Caco-2 (cell line): ENCODE measurements around the gene LMOD1. TPM values are rescaled to one million over a fixed set of nuclear protein-coding genes. Genes with fewer than 3 reads are reported as not detected.
A peak's percentile ranks its signal among the peaks of the same experiment; 100 is the strongest.

Source experiments
- BruUV-seq: library from RNA; stranded (reverse); fragments of 400-500 nt; replicated peaks from 2 replicates; lab custom pipeline; 2021; lab: Mats Ljungman, UMichigan
- CTCF ChIA-PET: fragments of 300-600 bp; sonication (Branson Sonifier 250); formaldehyde crosslinking; loops from one replicate; lab custom pipeline; 2022; ENCODE audit warnings: antibody characterized with exemption; lab: Charles Lee
- POLR2A ChIA-PET: fragments of 300-600 bp; sonication (Branson Sonifier 250); formaldehyde crosslinking; loops from one replicate; lab custom pipeline; 2022; ENCODE audit warnings: antibody characterized with exemption; lab: Charles Lee
- DNase-seq, 2 experiments: peaks; one replicate each; pipeline versions ENCODE4 v3.0.0 to v3.0.0-alpha.2; 2020 to 2022
- H3K27me3 ChIP-seq: replicated peaks from 2 replicates; pipeline ENCODE4 v1.6.0; 2011; ENCODE audit warnings: low read length; ENCODE audit not compliant: control insufficient read depth, insufficient read depth
- H3K36me3 ChIP-seq: 2 replicates; pipeline ENCODE4 v1.5.1; 2011; ENCODE audit warnings: low read length; ENCODE audit not compliant: control insufficient read depth, insufficient read depth
- H3K4me1 ChIP-seq: fragments of 250-450 bp; sonication (Bioruptor Pico); 2 replicates; pipeline ENCODE4 v1.5.1; 2020; ENCODE audit warnings: mild to moderate bottlenecking
- H3K4me3 ChIP-seq: 2 replicates; pipeline ENCODE4 v1.5.1; 2011; ENCODE audit warnings: low read depth, mild to moderate bottlenecking, control low read depth, low read length
- H3K9me3 ChIP-seq: fragments of 250-450 bp; sonication (Bioruptor Pico); 2 replicates; pipeline ENCODE4 v1.5.1; 2020; ENCODE audit warnings: mild to moderate bottlenecking, moderate library complexity
- H3K27ac Mint-ChIP-seq: one replicate; pipeline ENCODE4 v1.8.0; 2022; ENCODE audit warnings: mixed read lengths; ENCODE audit not compliant: unreplicated experiment
- H3K27me3 Mint-ChIP-seq: one replicate; pipeline ENCODE4 v1.8.0; 2022; ENCODE audit warnings: mixed read lengths; ENCODE audit not compliant: insufficient read depth, unreplicated experiment
- H3K36me3 Mint-ChIP-seq: one replicate; pipeline ENCODE4 v1.8.0; 2022; ENCODE audit warnings: mild to moderate bottlenecking, mixed read lengths; ENCODE audit not compliant: insufficient read depth, unreplicated experiment
- H3K4me1 Mint-ChIP-seq: one replicate; pipeline ENCODE4 v1.8.0; 2022; ENCODE audit warnings: low read depth, mixed read lengths; ENCODE audit not compliant: unreplicated experiment
- H3K4me3 Mint-ChIP-seq: one replicate; pipeline ENCODE4 v1.8.0; 2022; ENCODE audit warnings: mild to moderate bottlenecking, moderate library complexity, mixed read lengths; ENCODE audit not compliant: unreplicated experiment
- H3K9me3 Mint-ChIP-seq: one replicate; pipeline ENCODE4 v1.8.0; 2022; ENCODE audit warnings: mixed read lengths; ENCODE audit not compliant: unreplicated experiment
- CTCF ChIP-seq, 2 experiments: fragments of 200-600 bp in 1 of 2; IDR thresholded peaks; 1 replicate in 1 of 2; 2 replicates in 1 of 2; pipeline versions ENCODE4 v1.5.1 to v1.8.0; 2011 to 2022; ENCODE audit warnings: antibody characterized with exemption in 1 of 2, control low read depth in 1 of 2, inconsistent platforms in 1 of 2, low read depth in 1 of 2, low read length in 1 of 2, mild to moderate bottlenecking in 1 of 2, moderate library complexity in 1 of 2; ENCODE audit not compliant: insufficient read depth in 1 of 2, severe bottlenecking in 1 of 2, unreplicated experiment in 1 of 2
- intact Hi-C: fragments of 100-400 bp; cut with micrococcal nuclease; formaldehyde crosslinking; loops from one replicate; pipeline ENCODE4 v1.10.0; 2022; ENCODE audit not compliant: unreplicated experiment
- total RNA-seq: library from RNA; stranded (reverse); gene quantifications from 2 replicates; pipeline ENCODE4 v1.2.3, GENCODE V29; 2022

Gene LMOD1
- total RNA-seq, 1 experiment from 2014 or later: 0.11 TPM

GRCh38 chr1:201882665-201883132 is 63.6 kb downstream of the LMOD1 start:
- no peak overlapping the region for H3K27ac Mint-ChIP-seq
- no peaks in the 10 kb centered on the region for H3K9me3 Mint-ChIP-seq
- ChIA-PET POLR2A (interaction anchor here (0.6 kb wide), 1 partner anchor 68 kb away, joined by 3 read pairs; no protein-coding TSS in a partner anchor), CTCF (interaction anchor here (0.7 to 2.1 kb wide), 4 partner anchors 11 to 288 kb away, joined by 3 to 7 read pairs (median 4); no protein-coding TSS in a partner anchor)
- no peaks in the 10 kb centered on the region for H3K27me3 Mint-ChIP-seq
- intact Hi-C loops: no loop called here
- Histone ChIP-seq H3K36me3 (no peaks in the 10 kb centered on the region), H3K27me3 (no peaks in the 10 kb centered on the region), H3K9me3 (no peaks in the 10 kb centered on the region), H3K4me1 (peaks cover 11% of the 10 kb centered on the region), H3K4me3 (no peak overlapping the region)
- TF ChIP-seq CTCF (IDR thresholded peaks at IDR 0.05; ENCODE audit: insufficient read depth in 1 of 2, low read depth in 1 of 2, low read length in 1 of 2, severe bottlenecking in 1 of 2, unreplicated experiment in 1 of 2): no peak
- peak in 1 of 2 experiments; percentile 3 for DNase-seq
- peaks cover 27% of the 10 kb centered on the region for H3K4me1 Mint-ChIP-seq
- H3K36me3 Mint-ChIP-seq: peaks cover 37% of the 10 kb centered on the region
- no TSS peak for BruUV-seq
- H3K4me3 Mint-ChIP-seq: no peak overlapping the region

- no TSS peak for BruUV-seq
- TF ChIP-seq CTCF (IDR thresholded peaks at IDR 0.05; ENCODE audit: insufficient read depth in 1 of 2, low read depth in 1 of 2, low read length in 1 of 2, severe bottlenecking in 1 of 2, unreplicated experiment in 1 of 2): no peak
- no peak overlapping the region for H3K27ac Mint-ChIP-seq
- POLR2A ChIA-PET: no interaction called here
- Histone ChIP-seq H3K4me1 (peaks cover 11% of the 10 kb centered on the region), H3K4me3 (no peak overlapping the region), H3K36me3 (no peaks in the 10 kb centered on the region), H3K9me3 (no peaks in the 10 kb centered on the region), H3K27me3 (no peaks in the 10 kb centered on the region)
- no peak overlapping the region for H3K4me3 Mint-ChIP-seq
- intact Hi-C loops: no loop called here
- H3K9me3 Mint-ChIP-seq: no peaks in the 10 kb centered on the region
- H3K27me3 Mint-ChIP-seq: no peaks in the 10 kb centered on the region
- CTCF ChIA-PET: interaction anchor here (0.6 to 2.1 kb wide), 2 partner anchors 14 to 244 kb away, joined by 3 to 7 read pairs; no protein-coding TSS in a partner anchor
- H3K36me3 Mint-ChIP-seq: peaks cover 47% of the 10 kb centered on the region
- no peak for DNase-seq
- peaks cover 21% of the 10 kb centered on the region for H3K4me1 Mint-ChIP-seq
Measured at GRCh38 chr1:201881617-201882016, 64.7 kb downstream of the LMOD1 start.

- POLR2A ChIA-PET: no interaction called here
- Histone ChIP-seq H3K4me3 (no peak overlapping the region), H3K4me1 (peaks cover 11% of the 10 kb centered on the region), H3K9me3 (no peaks in the 10 kb centered on the region), H3K36me3 (no peaks in the 10 kb centered on the region; the same call in 1 of the 2 replicates), H3K27me3 (no peaks in the 10 kb centered on the region)
- no peaks in the 10 kb centered on the region for H3K9me3 Mint-ChIP-seq
- TF ChIP-seq CTCF (IDR thresholded peaks at IDR 0.05; ENCODE audit: insufficient read depth in 1 of 2, low read depth in 1 of 2, low read length in 1 of 2, severe bottlenecking in 1 of 2, unreplicated experiment in 1 of 2): no peak
- BruUV-seq: no TSS peak
- peaks cover 21% of the 10 kb centered on the region for H3K4me1 Mint-ChIP-seq
- CTCF ChIA-PET: interaction anchor here (0.6 to 2.1 kb wide), 3 partner anchors 15 to 245 kb away, joined by 3 to 7 read pairs (median 3); partner anchors contain the start of gene IPO9
- H3K27ac Mint-ChIP-seq: no peak overlapping the region
- peaks cover 53% of the 10 kb centered on the region for H3K36me3 Mint-ChIP-seq
- intact Hi-C loops: no loop called here
- no peak overlapping the region for H3K4me3 Mint-ChIP-seq
- no peak for DNase-seq
- no peaks in the 10 kb centered on the region for H3K27me3 Mint-ChIP-seq
Measured at GRCh38 chr1:201880928-201881571, 65.3 kb downstream of the LMOD1 start.
